IMR-90 (cell line): ENCODE data around the gene TMEM130. TPM values are rescaled to one million over a fixed set of nuclear protein-coding genes. Genes with fewer than 3 reads are reported as not detected.

Experiments used
- ATAC-seq: fragments of 200-7000 bp; cut with Tn5 transposase; 2 replicates; pipeline ENCODE4 v1.9.1; 2020; ENCODE audit warnings: low read depth, mild to moderate bottlenecking, moderate library complexity
- BruUV-seq: library from RNA; stranded (reverse); fragments of 400-500 nt; replicated peaks from 2 replicates; lab custom pipeline; 2021; lab: Mats Ljungman, UMichigan
- CTCF ChIA-PET: fragments of 300-600 bp; formaldehyde crosslinking; extraction: SDS; loops from one replicate; lab custom pipeline; 2021; ENCODE audit warnings: antibody characterized with exemption; lab: Yijun Ruan, JAX
- POLR2A ChIA-PET: fragments of 300-600 bp; sonication (Branson Sonifier 250); formaldehyde crosslinking; loops from one replicate; lab custom pipeline; 2022; ENCODE audit warnings: antibody characterized with exemption; ENCODE audit not compliant: unreplicated experiment; lab: Charles Lee
- DNase-seq: peaks from one replicate; pipeline ENCODE4 v3.0.0; 2013
- H2AFZ ChIP-seq: replicated peaks from 2 replicates; pipeline ENCODE3; 2013; ENCODE audit warnings: low read length, mild to moderate bottlenecking; ENCODE audit not compliant: poor library complexity
- H2AK5ac ChIP-seq: 2 replicates; pipeline ENCODE4 v1.6.1; 2013; ENCODE audit warnings: low read depth, low read length, inconsistent platforms
- H2AK9ac ChIP-seq: replicated peaks from 2 replicates; pipeline ENCODE3; 2013; ENCODE audit warnings: mild to moderate bottlenecking, low read depth, low read length, moderate library complexity; ENCODE audit not compliant: poor library complexity
- H2BK120ac ChIP-seq: 2 replicates; pipeline ENCODE4 v1.6.1; 2013; ENCODE audit warnings: low read depth, low read length, inconsistent platforms
- H2BK15ac ChIP-seq: 3 replicates; pipeline ENCODE4 v1.6.1; 2013; ENCODE audit warnings: low read depth, low read length, inconsistent platforms
- H2BK20ac ChIP-seq: 2 replicates; pipeline ENCODE4 v1.6.1; 2013; ENCODE audit warnings: low read depth, mild to moderate bottlenecking, inconsistent platforms, low read length, moderate library complexity
- H2BK5ac ChIP-seq: 2 replicates; pipeline ENCODE4 v1.6.1; 2013; ENCODE audit warnings: mild to moderate bottlenecking, low read depth, low read length, inconsistent platforms; ENCODE audit not compliant: poor library complexity, severe bottlenecking
- H3K14ac ChIP-seq: replicated peaks from 2 replicates; pipeline ENCODE4 v1.6.1; 2013; ENCODE audit warnings: low read depth, low read length, inconsistent platforms
- H3K18ac ChIP-seq: 2 replicates; pipeline ENCODE4 v1.6.1; 2013; ENCODE audit warnings: low read depth, low read length, control low read depth
- H3K23ac ChIP-seq: 2 replicates; pipeline ENCODE4 v1.6.1; 2013; ENCODE audit warnings: low read depth, low read length, inconsistent platforms
- H3K27ac ChIP-seq: 2 replicates; pipeline ENCODE4 v1.5.1; 2013; ENCODE audit warnings: mild to moderate bottlenecking, control low read depth, low read length; ENCODE audit not compliant: insufficient read depth
- H3K27me3 ChIP-seq: 2 replicates; pipeline ENCODE4 v1.6.1; 2013; ENCODE audit warnings: low read length; ENCODE audit not compliant: control insufficient read depth, insufficient read depth
- H3K36me3 ChIP-seq: 2 replicates; pipeline ENCODE4 v1.6.1; 2013; ENCODE audit warnings: low read length, mixed read lengths; ENCODE audit not compliant: control insufficient read depth, insufficient read depth
- H3K4ac ChIP-seq: 2 replicates; pipeline ENCODE4 v1.6.1; 2013; ENCODE audit warnings: low read depth, low read length, inconsistent platforms
- H3K4me1 ChIP-seq: 2 replicates; pipeline ENCODE4 v1.6.1; 2013; ENCODE audit warnings: low read length, mixed read lengths; ENCODE audit not compliant: control insufficient read depth, insufficient read depth
- H3K4me2 ChIP-seq: 2 replicates; pipeline ENCODE4 v1.6.1; 2013; ENCODE audit warnings: low read depth, mild to moderate bottlenecking, control low read depth, low read length, moderate library complexity
- H3K4me3 ChIP-seq: 2 replicates; pipeline ENCODE4 v1.5.1; 2013; ENCODE audit warnings: low read depth, mild to moderate bottlenecking, control low read depth, low read length, moderate library complexity; ENCODE audit not compliant: insufficient read depth
- H3K56ac ChIP-seq: 2 replicates; pipeline ENCODE4 v1.6.1; 2013; ENCODE audit warnings: low read length, inconsistent platforms; ENCODE audit not compliant: insufficient read depth; ENCODE audit errors: extremely low read depth
- H3K79me1 ChIP-seq, 2 experiments: 2 replicates each; pipeline ENCODE4 v1.6.1; 2013; ENCODE audit warnings: low read length in 2 of 2, inconsistent platforms in 1 of 2, low read depth in 1 of 2
- H3K9ac ChIP-seq: 2 replicates; pipeline ENCODE4 v1.6.1; 2013; ENCODE audit warnings: low read depth, low read length, control low read depth
- H3K9me1 ChIP-seq: 2 replicates; pipeline ENCODE4 v1.6.1; 2013; ENCODE audit warnings: low read length, inconsistent platforms; ENCODE audit not compliant: insufficient read depth
- H3K9me3 ChIP-seq: 2 replicates; pipeline ENCODE4 v1.6.1; 2013; ENCODE audit warnings: low read length; ENCODE audit not compliant: control insufficient read depth, insufficient read depth
- H4K20me1 ChIP-seq: 2 replicates; pipeline ENCODE4 v1.6.1; 2013; ENCODE audit warnings: low read length, inconsistent platforms; ENCODE audit not compliant: insufficient read depth
- H4K5ac ChIP-seq: 2 replicates; pipeline ENCODE4 v1.6.1; 2013; ENCODE audit warnings: mild to moderate bottlenecking, low read depth, low read length, control low read depth
- H4K8ac ChIP-seq, 2 experiments: 2 replicates each; pipeline ENCODE4 v1.6.1; 2013; ENCODE audit warnings: low read depth in 2 of 2, low read length in 2 of 2, control low read depth in 1 of 2, inconsistent platforms in 1 of 2
- H4K91ac ChIP-seq: 2 replicates; pipeline ENCODE4 v1.6.1; 2013; ENCODE audit warnings: low read depth, low read length, inconsistent platforms; ENCODE audit not compliant: insufficient read depth
- BHLHE40 ChIP-seq: fragments of 150-350 bp; IDR thresholded peaks from 2 replicates; pipeline ENCODE4 v1.6.1; 2016; ENCODE audit warnings: mild to moderate bottlenecking, low read depth, low read length
- CEBPB ChIP-seq: IDR thresholded peaks from 2 replicates; pipeline ENCODE4 v1.6.1; 2012; ENCODE audit warnings: low read depth, low read length, improper control_type of control experiment
- CHD1 ChIP-seq: IDR thresholded peaks from 2 replicates; pipeline ENCODE4 v1.6.1; 2012; ENCODE audit warnings: low read depth, low read length, improper control_type of control experiment
- MAFK ChIP-seq: IDR thresholded peaks from 2 replicates; pipeline ENCODE4 v1.6.1; 2012; ENCODE audit warnings: low read depth, low read length, improper control_type of control experiment
- MAZ ChIP-seq: IDR thresholded peaks from 2 replicates; pipeline ENCODE4 v1.6.1; 2012; ENCODE audit warnings: low read depth, mild to moderate bottlenecking, low read length, improper control_type of control experiment, moderate library complexity, borderline replicate concordance
- MXI1 ChIP-seq: IDR thresholded peaks from 2 replicates; pipeline ENCODE4 v1.6.1; 2012; ENCODE audit warnings: low read depth, mild to moderate bottlenecking, low read length, moderate library complexity, borderline replicate concordance
- NFE2L2 ChIP-seq: fragments of 150-350 bp; IDR thresholded peaks from 2 replicates; pipeline ENCODE4 v1.6.1; 2016; ENCODE audit warnings: low read depth, mild to moderate bottlenecking, low read length
- RCOR1 ChIP-seq: IDR thresholded peaks from 2 replicates; pipeline ENCODE4 v1.6.1; 2012; ENCODE audit warnings: mild to moderate bottlenecking, low read length, improper control_type of control experiment; ENCODE audit not compliant: insufficient replicate concordance
- RFX5 ChIP-seq: IDR thresholded peaks from 2 replicates; pipeline ENCODE4 v1.8.0; 2012; ENCODE audit warnings: low read depth, mild to moderate bottlenecking, low read length, moderate library complexity
- SMC3 ChIP-seq: fragments of 150-350 bp; IDR thresholded peaks from 2 replicates; pipeline ENCODE4 v1.6.1; 2016; ENCODE audit warnings: low read depth, mild to moderate bottlenecking, antibody characterized with exemption, low read length, moderate library complexity
- WGBS, 2 experiments: methylation state at CpG; one replicate each; pipeline versions ENCODE4 v1.1.5 to v1.1.7; 2013; ENCODE audit warnings: missing lambda C conversion rate in 2 of 2; ENCODE audit not compliant: insufficient read length in 1 of 2; ENCODE audit errors: extremely low coverage in 2 of 2; 5-methylcytosine and 5-hydroxymethylcytosine counted together
- dilution Hi-C: fragments of 300-500 bp; cut with HindIII; formaldehyde crosslinking; loops from one replicate; pipeline ENCODE4 v1.14.3; 2018; ENCODE audit warnings: low sequenced_read_pairs; ENCODE audit not compliant: unreplicated experiment
- in situ Hi-C: fragments of 300-500 bp; cut with MboI; formaldehyde crosslinking; loops from 3 replicates; pipeline ENCODE4 v1.14.3; 2019; ENCODE audit warnings: low sequenced_read_pairs, inconsistent platforms, mixed read lengths
- intact Hi-C: fragments of 100-400 bp; cut with micrococcal nuclease; formaldehyde crosslinking; loops from 2 replicates; pipeline ENCODE4 v1.10.0; 2022
- polyA plus RNA-seq, 3 experiments: library from polyadenylated mRNA; depleted of rRNA; stranded (reverse); fragments of >200 nt; gene quantifications; 2 replicates each; pipeline ENCODE4 v1.2.3, GENCODE V29; 2012; ENCODE audit warnings: low replicate concordance in 1 of 3
- total RNA-seq: library from RNA; depleted of rRNA; stranded (reverse); fragments of >200 nt; gene quantifications from 2 replicates; pipeline ENCODE4 v1.2.3, GENCODE V29; 2012
- TF ChIP-seq, protein P1 (sequence below): conservative IDR thresholded peaks from 2 replicates; pipeline ENCODE4 v1.5.1; 2012; ENCODE audit warnings: mild to moderate bottlenecking, low read depth, low read length, improper control_type of control experiment
- TF ChIP-seq, protein P2 (sequence below): fragments of 150-350 bp; IDR thresholded peaks from 2 replicates; pipeline ENCODE4 v1.6.1; 2016; ENCODE audit warnings: low read depth, mild to moderate bottlenecking, low read length, moderate library complexity, borderline replicate concordance
- TF ChIP-seq, protein P3 (sequence below): fragments of 150-350 bp; IDR thresholded peaks from 2 replicates; pipeline ENCODE4 v1.6.1; 2017; ENCODE audit warnings: mild to moderate bottlenecking, antibody characterized with exemption, low read length, low read depth

Gene TMEM130
- total and polyA plus RNA-seq, 2 of the 4 experiments (the other 2 are of a cell fraction) = 1.1 to 14.8 TPM

DNA sequence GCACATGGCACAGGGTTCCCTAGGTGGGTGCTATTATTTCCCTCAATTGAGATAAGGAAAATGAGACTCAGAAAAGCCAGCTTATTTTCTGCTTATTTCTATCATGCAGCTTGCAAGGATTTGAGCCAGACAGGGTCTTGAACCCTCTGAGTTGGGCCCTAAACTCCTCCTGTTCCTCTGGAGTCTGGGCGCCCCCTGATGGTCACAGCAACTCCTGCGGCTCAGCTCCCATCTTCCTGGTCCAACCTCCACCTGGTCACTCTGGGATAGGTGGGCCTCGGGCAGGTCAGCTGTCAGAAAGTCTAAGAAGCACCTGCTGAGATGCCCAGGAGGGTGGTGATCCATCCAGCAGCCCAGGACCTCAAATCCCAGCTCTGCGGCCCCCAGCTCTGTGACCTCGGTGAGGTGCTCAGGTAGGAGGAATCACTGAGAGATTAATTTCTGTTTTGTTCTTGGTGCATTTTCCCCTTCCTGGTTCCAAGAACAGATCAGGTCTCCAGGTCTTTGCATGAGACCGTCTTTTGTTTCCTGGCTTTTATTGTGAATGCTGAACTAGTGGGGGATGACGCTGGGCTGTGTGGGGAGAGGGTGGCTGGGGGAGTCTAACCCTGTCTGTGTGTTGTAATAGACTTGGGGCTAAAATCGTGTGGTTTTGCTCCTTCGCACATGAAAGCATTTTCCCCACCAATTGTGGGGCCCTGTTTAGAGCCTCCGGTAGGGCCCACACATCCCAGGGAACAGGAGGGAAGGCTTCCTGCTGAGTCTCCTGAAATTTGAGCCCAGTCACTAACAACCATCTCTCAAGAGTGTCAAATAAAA is 32.8 kb downstream of the TMEM130 start:
- Histone ChIP-seq H3K4me1 (peaks cover 5% of the 10 kb centered on the region; the same call in 1 of the 2 replicates), H3K36me3 (no peaks in the 10 kb centered on the region), H3K18ac (no peak overlapping the region), H3K4me2 (no peak overlapping the region), H3K27ac (no peak overlapping the region), H2AK9ac (no peak overlapping the region), H2AK5ac (no peak overlapping the region), H2AFZ (peak overlapping the region; percentile 13), H3K27me3 (peaks cover 5% of the 10 kb centered on the region; the same call in 1 of the 2 replicates), H3K4me3 (no peak overlapping the region), H3K79me1 (no peaks in the 10 kb centered on the region), H4K5ac (no peak overlapping the region), H3K23ac (no peak overlapping the region), H3K9me1 (0 out of 2 replicates have a peak, but pooled peaks cover 2% of the 10 kb centered on the region), H2BK15ac (no peak overlapping the region), H3K9ac (no peak overlapping the region), H2BK120ac (no peak overlapping the region), H2BK20ac (no peak overlapping the region), H3K14ac (no peak overlapping the region), H2BK5ac (no peak overlapping the region), H3K4ac (no peak overlapping the region), H4K20me1 (peaks cover 4% of the 10 kb centered on the region; the same call in 1 of the 2 replicates), H4K8ac (no peak overlapping the region), H3K56ac (no peak overlapping the region), H3K9me3 (no peaks in the 10 kb centered on the region), H4K91ac (no peak overlapping the region)
- BruUV-seq = no TSS peak
- ATAC-seq (peak; percentile 12; the same call in 1 of the 2 replicates), DNase-seq (peak; percentile 28)
- intact Hi-C loops = loop anchor here (1.0 kb wide), 1 partner anchor 404 kb away; no protein-coding TSS in a partner anchor
- dilution Hi-C loops = no loop called here
- ChIA-PET CTCF (interaction anchor here (0.5 to 1.0 kb wide), 3 partner anchors 403 to 817 kb away, joined by 3 to 4 read pairs (median 4); no protein-coding TSS in a partner anchor), POLR2A (no interaction called here)
- WGBS, 2 experiments = no CpG with 5 or more reads among the region's 10 CpGs
- in situ Hi-C loops = no loop called here
- TF ChIP-seq SMC3 (peak; percentile 44; the same call in 1 of the 2 replicates), CEBPB (no peak), NFE2L2 (no peak), MAFK (no peak), RFX5 (no peak), BHLHE40 (no peak), RCOR1 (no peak), MAZ (no peak), MXI1 (no peak), CHD1 (no peak)
- TF ChIP-seq, protein P1, sequence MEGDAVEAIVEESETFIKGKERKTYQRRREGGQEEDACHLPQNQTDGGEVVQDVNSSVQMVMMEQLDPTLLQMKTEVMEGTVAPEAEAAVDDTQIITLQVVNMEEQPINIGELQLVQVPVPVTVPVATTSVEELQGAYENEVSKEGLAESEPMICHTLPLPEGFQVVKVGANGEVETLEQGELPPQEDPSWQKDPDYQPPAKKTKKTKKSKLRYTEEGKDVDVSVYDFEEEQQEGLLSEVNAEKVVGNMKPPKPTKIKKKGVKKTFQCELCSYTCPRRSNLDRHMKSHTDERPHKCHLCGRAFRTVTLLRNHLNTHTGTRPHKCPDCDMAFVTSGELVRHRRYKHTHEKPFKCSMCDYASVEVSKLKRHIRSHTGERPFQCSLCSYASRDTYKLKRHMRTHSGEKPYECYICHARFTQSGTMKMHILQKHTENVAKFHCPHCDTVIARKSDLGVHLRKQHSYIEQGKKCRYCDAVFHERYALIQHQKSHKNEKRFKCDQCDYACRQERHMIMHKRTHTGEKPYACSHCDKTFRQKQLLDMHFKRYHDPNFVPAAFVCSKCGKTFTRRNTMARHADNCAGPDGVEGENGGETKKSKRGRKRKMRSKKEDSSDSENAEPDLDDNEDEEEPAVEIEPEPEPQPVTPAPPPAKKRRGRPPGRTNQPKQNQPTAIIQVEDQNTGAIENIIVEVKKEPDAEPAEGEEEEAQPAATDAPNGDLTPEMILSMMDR = peak; percentile 48
- TF ChIP-seq, protein P2, sequence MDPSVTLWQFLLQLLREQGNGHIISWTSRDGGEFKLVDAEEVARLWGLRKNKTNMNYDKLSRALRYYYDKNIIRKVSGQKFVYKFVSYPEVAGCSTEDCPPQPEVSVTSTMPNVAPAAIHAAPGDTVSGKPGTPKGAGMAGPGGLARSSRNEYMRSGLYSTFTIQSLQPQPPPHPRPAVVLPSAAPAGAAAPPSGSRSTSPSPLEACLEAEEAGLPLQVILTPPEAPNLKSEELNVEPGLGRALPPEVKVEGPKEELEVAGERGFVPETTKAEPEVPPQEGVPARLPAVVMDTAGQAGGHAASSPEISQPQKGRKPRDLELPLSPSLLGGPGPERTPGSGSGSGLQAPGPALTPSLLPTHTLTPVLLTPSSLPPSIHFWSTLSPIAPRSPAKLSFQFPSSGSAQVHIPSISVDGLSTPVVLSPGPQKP = no peak
- TF ChIP-seq, protein P3, sequence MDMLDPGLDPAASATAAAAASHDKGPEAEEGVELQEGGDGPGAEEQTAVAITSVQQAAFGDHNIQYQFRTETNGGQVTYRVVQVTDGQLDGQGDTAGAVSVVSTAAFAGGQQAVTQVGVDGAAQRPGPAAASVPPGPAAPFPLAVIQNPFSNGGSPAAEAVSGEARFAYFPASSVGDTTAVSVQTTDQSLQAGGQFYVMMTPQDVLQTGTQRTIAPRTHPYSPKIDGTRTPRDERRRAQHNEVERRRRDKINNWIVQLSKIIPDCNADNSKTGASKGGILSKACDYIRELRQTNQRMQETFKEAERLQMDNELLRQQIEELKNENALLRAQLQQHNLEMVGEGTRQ = no peak
